Measurements from ENCODE around the gene STMP1.
"Not testable (repeated sequence)": the region's sequence is repeated elsewhere in the genome, so short reads cannot be mapped to it uniquely, and the experiment has no call there.

Gene STMP1

GRCh38 chr7:135662373-135663114 lies at the start of gene STMP1:
TSS of gene STMP1 (plus strand) at chr7:135662514.
- peak; percentile 94 for DNase-seq (ENCODE audit: low read depth)

GRCh38 chr7:135616136-135616535 lies 46.2 kb upstream of the STMP1 start:
- no peak for DNase-seq (ENCODE audit: low read depth)

- DNase-seq (ENCODE audit: low read depth) = no peak
These were observed 44.5 kb upstream of the STMP1 start for GRCh38 chr7:135617781-135618180.

GRCh38 chr7:135618510-135618909 lies 43.8 kb upstream of the STMP1 start:
- DNase-seq (ENCODE audit: low read depth) = no peak

- no peak for DNase-seq (ENCODE audit: low read depth)
These were observed 41.9 kb upstream of the STMP1 start for GRCh38 chr7:135620447-135620846.

GRCh38 chr7:135620980-135621850 lies 41.1 kb upstream of the STMP1 start:
- DNase-seq (ENCODE audit: low read depth) = no peak

GRCh38 chr7:135634191-135634878 lies 28.0 kb upstream of the STMP1 start:
- DNase-seq (ENCODE audit: low read depth) = no peak

- not testable (repeated sequence) for DNase-seq (ENCODE audit: low read depth)
These were observed 22.6 kb upstream of the STMP1 start for GRCh38 chr7:135639690-135640089.

- DNase-seq (ENCODE audit: low read depth) = no peak
These were observed 18.2 kb upstream of the STMP1 start for GRCh38 chr7:135644154-135644553.

- no peak for DNase-seq (ENCODE audit: low read depth)
These were observed 17.6 kb upstream of the STMP1 start for GRCh38 chr7:135644729-135645128.

- no peak for DNase-seq (ENCODE audit: low read depth)
These were observed 16.9 kb upstream of the STMP1 start for GRCh38 chr7:135645296-135645904.

GRCh38 chr7:135647755-135648154 lies 14.6 kb upstream of the STMP1 start:
- DNase-seq (ENCODE audit: low read depth) = no peak

GRCh38 chr7:135648235-135648634 lies 14.1 kb upstream of the STMP1 start:
- no peak for DNase-seq (ENCODE audit: low read depth)

- DNase-seq (ENCODE audit: low read depth) = no peak
These were observed 11.3 kb upstream of the STMP1 start for GRCh38 chr7:135650831-135651573.

- DNase-seq (ENCODE audit: low read depth) = no peak
These were observed 8.8 kb upstream of the STMP1 start for GRCh38 chr7:135653340-135654080.

GRCh38 chr7:135658564-135658963 lies 3.8 kb upstream of the STMP1 start:
- no peak for DNase-seq (ENCODE audit: low read depth)

GRCh38 chr7:135659159-135659846 lies 3.0 kb upstream of the STMP1 start:
- no peak for DNase-seq (ENCODE audit: low read depth)

- no peak for DNase-seq (ENCODE audit: low read depth)
These were observed 797 bp upstream of the STMP1 start for GRCh38 chr7:135661311-135662122.

- no peak for DNase-seq (ENCODE audit: low read depth)
These were observed 266 bp upstream of the STMP1 start for GRCh38 chr7:135662123-135662372.
